Panc1 (cell line): ENCODE measurements around the gene MT1X.

Source experiments
- CTCF ChIP-seq: fragments of 450-650 bp; IDR thresholded peaks from 2 replicates; pipeline ENCODE4 v1.5.1; 2017; ENCODE audit warnings: mild to moderate bottlenecking
- SIN3A ChIP-seq: IDR thresholded peaks from 2 replicates; pipeline ENCODE4 v1.6.1; 2012; ENCODE audit warnings: low read depth, mild to moderate bottlenecking, low read length, moderate library complexity, borderline replicate concordance; ENCODE audit not compliant: insufficient read depth

GRCh38 chr16:56689171-56689570 lies 6.9 kb downstream of the MT1X start:
- TF ChIP-seq SIN3A: no peak
- no peak for TF ChIP-seq CTCF
